Measurements from ENCODE around the gene CLCN1.

The CLCN1 gene

GRCh38 chr7:143369678-143370651, 54.1 kb downstream of the CLCN1 start:
- DNase-seq, result no peak

GRCh38 chr7:143372070-143372469, 56.2 kb downstream of the CLCN1 start:
- peak; percentile 79 to 83 for DNase-seq

- DNase-seq, result no peak
Observed at GRCh38 chr7:143373255-143373794, 57.4 kb downstream of the CLCN1 start.

GRCh38 chr7:143374561-143374960, 58.6 kb downstream of the CLCN1 start:
- DNase-seq, result peak; percentile 44 to 68

GRCh38 chr7:143375298-143376034, 59.6 kb downstream of the CLCN1 start:
- DNase-seq, result peak; percentile 77 to 87

GRCh38 chr7:143376396-143376795, 60.5 kb downstream of the CLCN1 start:
- peak; percentile 66 to 78 for DNase-seq

GRCh38 chr7:143379611-143380259, 63.8 kb downstream of the CLCN1 start:
- DNase-seq, result no peak

GRCh38 chr7:143380260-143380645, 64.3 kb downstream of the CLCN1 start:
- peak; percentile 89 to 98 for DNase-seq

GRCh38 chr7:143380646-143381426, 64.9 kb downstream of the CLCN1 start, which contains the start of gene ZYX:
Gene ZYX (plus strand): TSS chr7:143381345. CDS start chr7:143381572, 227 bp downstream.
- DNase-seq, result peak; percentile 92 to 96

GRCh38 chr7:143381427-143382125, 65.7 kb downstream of the CLCN1 start:
- DNase-seq, result no peak

- no peak for DNase-seq
Observed at GRCh38 chr7:143382126-143382790, 66.3 kb downstream of the CLCN1 start.

GRCh38 chr7:143382791-143383641, 67.1 kb downstream of the CLCN1 start:
- no peak for DNase-seq

GRCh38 chr7:143383642-143383957, 67.7 kb downstream of the CLCN1 start:
- DNase-seq, result no peak

- DNase-seq, result peak; percentile 44 to 57
Observed at GRCh38 chr7:143384148-143384547, 68.2 kb downstream of the CLCN1 start.

- peak; percentile 66 to 67 for DNase-seq
Observed at GRCh38 chr7:143384661-143385631, 69.0 kb downstream of the CLCN1 start.

GRCh38 chr7:143385891-143386781, 70.2 kb downstream of the CLCN1 start:
- DNase-seq, result peak in 1 of 2 donors; percentile 49

GRCh38 chr7:143387156-143387975, 71.5 kb downstream of the CLCN1 start:
- no peak for DNase-seq
